Measurements from ENCODE around the gene PEX7. TPM values are rescaled to one million over a fixed set of nuclear protein-coding genes. Genes with fewer than 3 reads are reported as not detected.
"Not testable (repeated sequence)": the region's sequence is repeated elsewhere in the genome, so short reads cannot be mapped to it uniquely, and the experiment has no call there.

The PEX7 gene
- total RNA-seq, 1 donor from 2014 or later = 6.8 TPM

- DNase-seq = no peak
These were observed 18.0 kb downstream of the PEX7 start for GRCh38 chr6:136840276-136841001.

GRCh38 chr6:136843210-136843609, 20.8 kb downstream of the PEX7 start:
- DNase-seq = no peak

GRCh38 chr6:136846046-136846445, 23.7 kb downstream of the PEX7 start:
- no peak for DNase-seq

GRCh38 chr6:136846477-136846876, 24.1 kb downstream of the PEX7 start:
- not testable (repeated sequence) for DNase-seq

- not testable (repeated sequence) for DNase-seq
These were observed 27.7 kb downstream of the PEX7 start for GRCh38 chr6:136849979-136850563.

- no peak for DNase-seq
These were observed 37.0 kb downstream of the PEX7 start for GRCh38 chr6:136859430-136859829.

GRCh38 chr6:136860043-136860442, 37.7 kb downstream of the PEX7 start:
- DNase-seq = no peak

- DNase-seq = no peak
These were observed 40.3 kb downstream of the PEX7 start for GRCh38 chr6:136862662-136863061.

GRCh38 chr6:136863752-136864151, 41.4 kb downstream of the PEX7 start:
- DNase-seq = no peak

- DNase-seq = no peak
These were observed 42.3 kb downstream of the PEX7 start for GRCh38 chr6:136864676-136865075.

GRCh38 chr6:136866872-136867416, 44.6 kb downstream of the PEX7 start:
- DNase-seq = no peak

- no peak for DNase-seq
These were observed 47.1 kb downstream of the PEX7 start for GRCh38 chr6:136869451-136869850.

- no peak for DNase-seq
These were observed 51.4 kb downstream of the PEX7 start for GRCh38 chr6:136873748-136874147.

GRCh38 chr6:136876469-136876868, 54.1 kb downstream of the PEX7 start:
- DNase-seq = not testable (repeated sequence)

GRCh38 chr6:136880748-136881460, 58.5 kb downstream of the PEX7 start:
- no peak for DNase-seq

- DNase-seq = no peak
These were observed 63.7 kb downstream of the PEX7 start for GRCh38 chr6:136886091-136886490.

GRCh38 chr6:136887953-136888352, 65.6 kb downstream of the PEX7 start:
- no peak for DNase-seq

GRCh38 chr6:136889271-136890193, 67.1 kb downstream of the PEX7 start:
- no peak for DNase-seq

GRCh38 chr6:136890194-136890839, 67.9 kb downstream of the PEX7 start:
- DNase-seq = no peak

- no peak for DNase-seq
These were observed 68.6 kb downstream of the PEX7 start for GRCh38 chr6:136890986-136891385.

GRCh38 chr6:136893187-136893586, 70.8 kb downstream of the PEX7 start:
- no peak for DNase-seq

- no peak for DNase-seq
These were observed 73.5 kb downstream of the PEX7 start for GRCh38 chr6:136895901-136896300.
